NCI-H524 (cell line): Measurements from ENCODE around the gene ADPRM.
A peak's percentile ranks its signal among the peaks of the same experiment; 100 is the strongest.
"Not testable (repeated sequence)": the region's sequence is repeated elsewhere in the genome, so short reads cannot be mapped to it uniquely, and the experiment has no call there.

ENCODE experiments used
- DNase-seq, 2 experiments: peaks; one replicate each; lab custom pipeline; 2025; lab: John Stamatoyannopoulos, UW

Gene ADPRM

DNA sequence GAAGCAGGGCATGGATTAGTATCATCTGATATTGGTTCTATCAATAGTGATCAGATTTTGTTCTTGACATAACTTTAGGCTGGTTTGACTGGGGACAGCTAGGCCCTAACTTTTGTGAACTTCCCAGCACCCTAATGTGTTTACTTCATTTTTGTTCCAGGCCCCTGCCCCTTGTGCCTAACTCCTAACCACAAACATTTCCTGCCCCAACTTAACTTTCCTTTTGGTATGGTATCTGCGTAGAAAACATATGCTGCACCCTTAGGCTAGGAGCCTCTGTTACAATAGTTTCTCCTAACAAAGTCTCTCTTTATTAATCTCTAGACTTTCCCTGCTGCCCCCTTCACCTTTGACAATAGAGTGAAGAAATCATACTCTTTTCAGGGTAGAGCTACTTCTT is 2.5 kb downstream of the ADPRM start:
- DNase-seq: no peak

DNA sequence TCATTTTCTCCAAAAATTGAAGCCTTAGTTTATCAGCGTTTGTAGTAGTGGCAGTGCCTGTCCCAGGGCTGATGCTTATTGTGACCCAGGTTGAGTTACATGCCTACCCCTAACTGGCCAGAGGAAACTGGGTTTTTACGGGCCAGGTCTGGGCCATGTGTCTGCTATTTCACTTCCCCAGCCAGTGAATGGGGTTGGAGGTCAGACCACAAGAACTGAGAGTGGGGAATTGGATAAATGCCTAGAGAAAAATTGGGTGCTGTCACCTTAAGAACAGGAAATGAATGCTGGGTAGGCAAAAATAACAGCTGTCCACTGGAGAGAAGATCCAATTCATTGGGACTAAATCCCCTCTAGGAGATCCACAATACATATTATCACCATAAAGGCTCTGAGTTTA is 5.2 kb downstream of the ADPRM start:
- peak in 1 of 2 experiments; percentile 20 for DNase-seq

DNA sequence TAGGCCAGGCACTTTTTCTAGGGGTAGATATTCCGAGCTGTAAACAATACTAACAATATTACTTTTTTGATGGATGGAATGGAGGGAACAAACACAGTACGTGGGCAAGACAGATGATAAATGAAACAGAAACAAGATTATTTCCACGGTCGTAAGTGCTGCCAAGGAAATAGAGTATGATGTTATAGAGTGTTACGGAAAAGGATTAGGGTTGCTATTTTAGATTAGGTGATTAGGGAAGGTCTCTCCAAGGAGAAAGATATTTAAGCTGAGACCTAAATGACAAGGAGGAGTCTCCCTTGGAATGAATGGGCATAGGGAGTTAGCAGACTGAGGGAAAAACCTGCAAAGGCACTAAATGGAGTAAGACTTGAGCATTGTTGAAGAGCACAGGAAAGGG is 8.3 kb downstream of the ADPRM start:
- DNase-seq: no peak

DNA sequence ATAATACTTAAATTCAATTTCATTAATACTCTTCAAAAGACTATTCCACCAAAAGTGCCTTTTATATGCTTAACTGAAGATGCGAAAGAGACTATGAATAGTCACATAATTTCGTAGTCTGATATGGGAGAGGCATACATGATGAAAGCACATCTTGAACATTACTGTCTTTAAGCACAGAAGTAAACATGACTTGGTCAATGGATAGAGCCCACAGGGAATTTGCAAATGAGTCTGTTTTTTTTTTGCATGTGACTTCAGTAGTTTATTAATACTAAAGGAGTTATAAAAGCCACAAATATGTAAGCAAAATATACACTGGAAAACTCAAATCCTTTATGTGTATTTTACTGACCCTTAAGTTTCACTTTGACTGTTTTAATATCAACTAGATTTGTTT is 15.9 kb downstream of the ADPRM start:
- no peak for DNase-seq

DNA sequence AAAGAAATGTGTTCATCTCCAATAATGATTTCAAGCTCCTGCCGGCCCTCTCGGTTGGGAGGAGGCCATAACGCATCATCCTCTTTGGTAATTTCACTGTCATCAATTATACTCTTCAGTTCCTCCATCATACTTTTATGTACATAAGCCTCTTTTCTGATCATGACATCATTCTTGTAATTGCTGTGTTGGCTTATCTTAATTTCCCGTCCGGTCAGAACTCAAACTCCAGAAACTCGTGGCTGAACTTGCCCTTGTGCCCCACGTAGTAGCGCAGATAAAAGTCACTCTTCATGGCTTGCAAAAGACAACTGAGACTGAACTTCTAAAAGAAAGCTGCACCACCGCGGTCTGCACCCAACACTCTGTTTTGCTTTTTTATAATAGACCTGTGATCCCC is 18.8 kb downstream of the ADPRM start:
- DNase-seq: no peak

DNA sequence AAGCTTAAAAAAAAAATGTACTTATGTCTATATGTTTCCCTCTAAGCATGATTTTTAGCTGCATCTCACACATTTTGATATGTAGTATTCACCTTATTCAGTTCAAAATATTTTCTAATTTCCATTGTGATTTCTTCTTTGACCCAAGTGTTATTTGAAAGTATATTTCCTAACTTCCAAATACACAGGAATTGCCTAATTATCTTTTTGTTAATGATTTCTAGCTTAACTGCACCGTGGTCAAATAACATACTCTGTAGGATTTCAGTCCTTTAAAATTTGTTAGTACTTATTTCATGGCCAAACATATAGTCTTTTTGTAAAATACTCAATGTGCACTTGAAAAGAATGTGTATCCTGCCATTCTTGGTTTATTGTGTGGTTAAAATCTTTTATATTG is 21.2 kb downstream of the ADPRM start:
- no peak for DNase-seq

GRCh38 chr17:10724546-10725195 is 27.3 kb downstream of the ADPRM start:
- no peak for DNase-seq

DNA sequence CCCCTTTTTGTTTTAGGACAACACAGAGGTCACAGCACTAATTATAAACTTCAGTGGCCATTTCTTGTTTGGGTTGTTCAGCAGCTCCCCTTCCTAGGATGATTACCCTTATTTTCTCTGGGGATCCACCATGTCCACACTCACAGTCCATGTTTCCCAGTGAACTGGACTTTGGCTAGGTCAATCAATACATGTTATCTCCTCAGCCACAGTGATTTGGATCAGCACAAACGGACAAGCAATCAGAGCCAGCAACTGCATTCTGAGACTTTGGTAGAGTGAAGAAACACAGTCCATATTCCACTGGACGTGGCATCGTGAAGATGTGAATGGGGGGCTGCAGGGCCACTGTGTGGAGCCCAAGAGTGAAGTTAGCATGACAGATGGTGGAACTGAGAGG is 27.9 kb downstream of the ADPRM start:
- no peak for DNase-seq

DNA sequence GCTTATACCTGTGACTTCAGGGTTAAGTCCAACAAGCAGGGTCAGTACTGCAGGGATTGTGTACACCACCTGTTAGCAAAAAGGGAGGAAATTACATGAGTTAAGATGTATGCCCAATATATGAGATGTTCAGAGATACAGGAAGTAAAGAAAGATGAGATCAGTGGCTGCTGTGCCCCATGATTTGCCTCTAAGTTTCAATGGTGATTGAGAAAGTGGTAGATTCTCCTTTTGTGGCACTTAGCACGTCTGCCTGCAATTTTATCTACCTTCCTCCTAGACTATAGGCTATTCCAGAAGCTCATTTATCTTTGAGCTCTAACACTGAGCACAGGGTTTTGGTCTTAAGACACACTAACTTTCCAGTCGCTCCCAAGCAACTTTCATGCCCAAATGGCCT is 28.8 kb downstream of the ADPRM start:
- DNase-seq: no peak

GRCh38 chr17:10727192-10727591 is 29.8 kb downstream of the ADPRM start:
- DNase-seq: no peak

DNA sequence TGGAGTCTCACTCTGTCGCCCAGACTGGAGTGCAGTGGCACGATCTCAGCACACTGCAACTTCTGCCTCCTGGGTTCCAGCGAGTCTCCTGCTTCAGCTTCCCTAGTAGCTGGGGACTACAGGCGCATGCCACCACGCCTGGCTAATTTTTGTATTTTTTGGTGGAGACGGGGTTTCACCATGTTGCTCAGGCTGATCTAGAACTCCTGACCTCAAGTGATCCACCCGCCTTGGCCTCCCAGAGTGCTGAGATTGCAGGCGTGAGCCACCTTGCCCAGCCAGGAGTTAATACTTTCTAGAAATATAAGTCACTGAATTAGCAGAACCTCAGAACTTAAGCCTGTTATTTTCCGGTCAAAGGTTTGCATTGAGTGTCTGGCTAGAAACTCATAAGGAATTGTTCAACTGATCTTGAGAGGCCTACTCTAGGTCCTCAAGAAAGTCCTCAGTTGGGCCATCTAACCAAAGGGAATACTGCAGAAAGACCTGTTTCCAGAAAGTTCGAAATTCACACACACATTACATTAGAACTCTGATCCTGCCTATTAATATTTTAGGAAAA is 31.0 kb downstream of the ADPRM start:
- no peak for DNase-seq

DNA sequence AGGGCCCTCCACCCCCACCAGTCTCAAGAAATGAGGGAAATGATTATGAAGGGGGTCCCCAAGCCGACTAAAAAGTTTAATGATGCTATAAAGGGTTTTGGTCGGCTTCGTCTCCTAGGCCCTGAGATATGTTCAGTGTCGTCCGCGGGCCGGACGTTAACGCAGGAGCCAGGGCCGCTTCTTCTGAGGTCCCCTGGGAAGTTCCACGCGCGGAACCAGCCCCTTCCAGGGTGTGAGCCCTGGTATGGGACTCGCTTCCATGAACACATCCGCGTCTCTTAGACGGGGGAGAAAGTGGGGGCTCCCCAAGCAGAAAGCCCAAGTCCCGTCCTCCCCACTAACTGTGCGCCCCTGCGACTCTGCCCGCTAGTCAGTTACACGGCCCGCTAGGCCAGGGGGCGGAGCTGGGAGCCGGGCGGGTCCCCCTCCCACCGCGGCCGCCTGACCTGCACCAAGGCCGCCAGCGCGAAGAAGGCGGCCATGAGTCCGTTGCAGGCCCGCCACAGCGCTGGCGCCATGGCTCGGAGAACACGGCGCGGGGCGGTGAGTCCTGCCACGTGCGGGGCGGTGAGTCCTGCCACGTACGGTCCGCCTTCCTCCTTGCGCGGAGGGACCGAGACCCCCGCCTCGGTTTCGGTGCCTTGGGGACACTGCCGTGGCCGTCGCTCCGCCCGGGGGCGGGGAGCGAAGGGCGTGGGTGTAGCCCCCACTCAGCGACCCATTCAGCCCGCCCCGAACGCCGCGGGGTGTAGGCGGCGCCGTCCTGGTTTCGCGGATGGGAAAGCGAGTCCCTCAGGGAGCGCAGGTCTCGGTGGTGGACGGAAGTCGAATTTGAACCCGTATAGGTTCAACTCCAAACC is 32.2 kb downstream of the ADPRM start, which contains the start of gene TMEM220:
TMEM220 (minus strand) TSS at position 690 of the 860 bp plus-strand sequence; CDS start at position 518, 172 bp downstream.
- peak in 1 of 2 experiments; percentile 45 for DNase-seq

DNA sequence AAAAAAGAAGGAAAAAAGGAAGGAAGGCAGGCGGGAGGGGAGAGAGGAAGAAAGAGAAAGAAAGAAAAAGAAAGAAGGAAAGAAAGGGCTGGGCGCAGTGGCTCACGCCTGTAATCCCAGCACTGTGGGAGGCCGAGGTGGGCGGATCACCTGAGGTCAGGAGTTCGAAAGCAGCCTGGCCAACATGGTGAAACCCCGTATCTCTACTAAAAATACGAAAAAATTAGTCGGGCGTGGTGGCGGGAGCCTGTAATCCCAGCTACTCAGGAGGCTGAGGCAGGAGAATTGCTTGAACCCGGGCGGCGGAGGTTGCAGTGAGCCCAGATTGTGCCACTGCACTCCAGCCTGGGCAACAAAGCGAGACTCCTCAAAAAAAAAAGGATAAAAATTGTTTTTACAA is 32.9 kb downstream of the ADPRM start:
- not testable (repeated sequence) for DNase-seq

DNA sequence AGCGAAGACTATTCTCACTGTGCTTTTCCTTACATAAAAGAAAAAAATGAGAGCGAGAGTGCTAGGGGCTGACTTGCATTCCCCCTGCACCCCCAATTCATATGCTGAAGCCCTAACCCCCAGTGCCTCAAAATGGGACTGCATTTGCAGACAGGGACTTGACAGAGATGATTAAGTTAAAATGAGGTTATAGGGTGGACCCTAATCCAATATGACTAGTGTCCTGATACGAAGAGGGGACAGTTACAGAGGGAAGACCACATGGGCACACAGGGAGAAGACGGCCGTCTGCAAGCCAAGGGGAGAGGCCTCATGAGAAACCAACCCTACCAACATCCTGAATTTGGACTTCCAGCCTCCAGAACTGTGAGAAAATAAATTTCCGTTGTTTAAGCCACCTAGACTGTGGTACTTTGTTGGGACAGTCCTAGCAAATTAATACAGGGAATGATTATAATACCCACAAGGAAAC is 34.0 kb downstream of the ADPRM start:
- DNase-seq: no peak

GRCh38 chr17:10732121-10732520 is 34.7 kb downstream of the ADPRM start:
- not testable (repeated sequence) for DNase-seq

DNA sequence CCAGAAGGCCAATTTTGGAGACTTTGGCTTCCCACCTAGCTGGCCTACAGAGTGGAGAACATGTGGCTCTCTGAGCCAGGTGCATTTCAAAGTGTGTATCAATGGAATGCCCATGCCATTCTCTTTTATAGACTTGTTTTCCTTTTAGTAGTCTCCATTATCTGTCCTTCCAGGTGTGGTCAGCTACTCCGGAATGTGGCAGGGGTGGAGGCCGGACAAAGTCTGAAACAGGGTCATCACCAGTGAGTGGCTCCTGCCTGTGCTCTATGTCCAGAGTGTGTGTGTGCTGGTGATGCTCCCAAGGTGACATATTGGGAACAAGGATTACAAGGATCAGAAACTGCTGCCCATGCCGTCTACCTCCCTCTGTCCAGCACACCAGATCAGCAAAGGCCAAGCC is 36.3 kb downstream of the ADPRM start:
- no peak for DNase-seq

- no peak for DNase-seq
Observed at GRCh38 chr17:10735251-10735650, 37.9 kb downstream of the ADPRM start.

DNA sequence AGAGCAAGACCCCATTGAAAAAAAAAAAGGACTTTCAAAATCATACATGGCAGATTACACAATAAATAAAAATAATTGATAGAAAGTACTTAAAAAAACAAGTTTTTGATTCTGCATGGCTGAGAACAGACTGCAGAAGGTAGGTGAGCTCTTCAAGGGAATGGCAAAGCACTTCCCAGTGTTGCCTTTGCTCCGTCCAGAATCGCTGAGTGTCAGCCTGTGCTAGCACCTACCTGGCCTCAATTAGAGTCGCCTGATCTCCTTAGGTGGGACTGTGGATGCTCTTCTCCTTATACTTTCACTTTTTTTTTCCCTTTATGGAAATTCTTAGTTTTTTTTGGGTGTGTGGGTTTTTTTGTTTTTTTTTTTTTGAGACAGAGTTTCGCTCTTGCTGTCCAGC is 38.4 kb downstream of the ADPRM start:
- DNase-seq: no peak

GRCh38 chr17:10737168-10737622 is 39.8 kb downstream of the ADPRM start:
- peak; percentile 35 to 40 for DNase-seq

DNA sequence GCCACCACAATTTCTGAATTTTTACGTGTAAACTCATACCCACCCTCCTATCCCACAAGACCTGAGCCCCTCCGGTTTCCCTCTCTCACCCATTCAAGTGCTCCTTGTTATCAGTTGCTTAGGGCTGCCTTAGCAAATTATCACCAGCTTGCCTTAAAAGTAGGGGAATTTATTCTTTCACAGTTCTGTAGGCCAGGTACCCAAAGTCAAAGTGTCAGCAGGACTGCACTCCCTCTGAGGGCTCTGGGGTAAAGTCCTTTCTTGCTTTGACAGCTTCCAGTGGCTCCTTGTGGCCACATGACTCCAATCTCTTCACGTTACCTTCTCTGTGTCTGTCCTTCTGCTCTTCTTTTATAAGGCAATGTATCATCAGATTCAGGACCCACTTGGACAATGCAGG is 40.3 kb downstream of the ADPRM start:
- no peak for DNase-seq

DNA sequence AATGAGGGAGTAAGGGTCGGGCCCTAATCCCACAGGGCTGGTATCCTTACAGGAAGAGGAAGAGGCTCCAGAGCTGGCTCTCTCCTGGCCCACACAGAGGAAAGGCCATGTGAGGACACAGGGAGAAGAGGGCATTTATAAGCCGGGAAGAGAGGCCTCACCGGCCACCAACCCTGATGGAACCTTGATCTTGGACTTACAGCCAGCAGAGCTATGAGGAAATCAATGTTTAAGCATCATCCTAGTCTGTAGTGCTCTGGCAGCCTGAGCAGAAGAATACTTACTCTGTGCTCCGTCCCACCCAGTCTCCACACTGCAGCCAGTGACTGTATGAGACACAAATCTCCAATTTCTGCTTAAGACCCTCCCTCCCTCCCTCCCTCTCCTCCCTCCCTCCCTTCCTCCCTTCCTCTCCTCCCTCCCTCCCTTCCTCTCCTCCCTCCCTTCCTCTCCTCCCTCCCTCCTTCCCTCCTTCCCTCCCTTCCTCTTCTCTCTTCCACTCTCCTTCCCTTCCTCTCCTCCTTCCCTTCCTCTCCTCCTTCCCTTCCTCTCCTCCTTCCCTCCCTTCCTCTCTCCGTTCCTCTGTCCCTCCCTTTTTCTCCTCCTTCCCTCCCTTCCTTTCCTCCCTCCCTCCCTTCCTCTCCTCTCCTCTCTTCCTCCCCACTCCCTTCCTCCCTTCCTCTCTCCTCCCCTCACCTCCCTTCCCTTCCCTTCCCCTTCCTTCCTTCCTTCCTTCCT is 41.3 kb downstream of the ADPRM start:
- no peak for DNase-seq

- DNase-seq: no peak
Observed at GRCh38 chr17:10739386-10739785, 42.0 kb downstream of the ADPRM start.
